ENCODE results near the gene JAM3. TPM values are rescaled to one million over a fixed set of nuclear protein-coding genes. Genes with fewer than 3 reads are reported as not detected.

The JAM3 gene
- total and polyA plus RNA-seq, 2 donors (not counting 1 experiment from before 2014, with no cell fraction given): 13.5 to 29.6 TPM

DNA sequence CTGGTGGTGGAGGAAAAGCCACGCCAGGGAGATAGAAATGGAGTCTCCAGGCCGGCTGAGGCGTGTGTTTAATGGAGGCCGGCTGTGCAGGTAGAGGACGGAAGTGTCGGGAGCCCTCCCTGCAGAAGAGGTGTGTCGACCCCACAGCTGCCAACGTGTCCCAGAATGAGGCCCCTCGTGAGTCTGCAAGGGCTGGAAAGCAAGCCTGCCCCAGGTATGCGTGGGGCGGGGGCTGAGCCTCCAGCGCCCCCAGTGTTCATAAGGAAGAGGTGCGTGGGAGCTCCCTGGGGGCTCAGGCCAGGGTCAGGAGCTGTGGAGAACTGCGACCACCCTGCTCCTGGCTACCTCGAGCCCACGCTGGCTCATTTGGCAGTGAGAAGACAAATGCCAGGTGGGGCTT is 38.0 kb upstream of the JAM3 start:
- Histone ChIP-seq H4K20me1 (ENCODE audit: control insufficient read depth, insufficient read depth, low read length, poor library complexity, severe bottlenecking) (no peaks in the 10 kb centered on the region), H3K9me3 (ENCODE audit: control extremely low read depth in 1 of 3, control insufficient read depth in 2 of 3, insufficient read depth in 1 of 3, low read length in 2 of 3) (peaks cover 0 to 4% (median 0%) of the 10 kb centered on the region in 3 donors), H3K4me3 (ENCODE audit: control extremely low read depth in 1 of 5, extremely low read depth in 1 of 5, insufficient read depth in 1 of 5, low read depth in 2 of 5, low read length in 4 of 5) (no peak overlapping the region), H3K27me3 (replicated peaks in 1 of 4; ENCODE audit: control extremely low read depth in 1 of 4, control insufficient read depth in 3 of 4, insufficient read depth in 4 of 4, low read length in 3 of 4) (peaks cover 0 to 48% (median 8%) of the 10 kb centered on the region in 4 experiments), H3K36me3 (replicated peaks in 1 of 2; ENCODE audit: control extremely low read depth in 1 of 2, control insufficient read depth in 1 of 2, extremely low read depth in 1 of 2, insufficient read depth in 2 of 2, low read length in 1 of 2) (no peaks in the 10 kb centered on the region), H3K4me1 (ENCODE audit: control insufficient read depth in 2 of 2, insufficient read depth in 2 of 2, low read length in 2 of 2) (peaks cover 4 to 8% of the 10 kb centered on the region in 2 donors), H3K79me2 (ENCODE audit: control insufficient read depth, insufficient read depth, low read length) (no peaks in the 10 kb centered on the region), H3K27ac (ENCODE audit: low read length in 2 of 2) (no peak overlapping the region), H3K4me2 (replicated peaks; ENCODE audit: low read depth, low read length, poor library complexity, severe bottlenecking) (no peak overlapping the region), H2AFZ (ENCODE audit: insufficient read depth, low read depth, low read length, poor library complexity, severe bottlenecking) (no peak overlapping the region), H3K9ac (ENCODE audit: low read length) (no peak overlapping the region)
- H3K4me3 Mint-ChIP-seq: no peak overlapping the region
- peaks cover 13% of the 10 kb centered on the region for H3K4me1 Mint-ChIP-seq
- WGBS (ENCODE audit: insufficient coverage): 73% methylated on average over 16 of the region's 16 CpGs
- TF ChIP-seq EZH2 (IDR thresholded peaks at IDR 0.05; ENCODE audit: borderline replicate concordance, insufficient read depth, low read depth, low read length, poor library complexity, severe bottlenecking): no peak
- TF ChIP-seq, protein P1, sequence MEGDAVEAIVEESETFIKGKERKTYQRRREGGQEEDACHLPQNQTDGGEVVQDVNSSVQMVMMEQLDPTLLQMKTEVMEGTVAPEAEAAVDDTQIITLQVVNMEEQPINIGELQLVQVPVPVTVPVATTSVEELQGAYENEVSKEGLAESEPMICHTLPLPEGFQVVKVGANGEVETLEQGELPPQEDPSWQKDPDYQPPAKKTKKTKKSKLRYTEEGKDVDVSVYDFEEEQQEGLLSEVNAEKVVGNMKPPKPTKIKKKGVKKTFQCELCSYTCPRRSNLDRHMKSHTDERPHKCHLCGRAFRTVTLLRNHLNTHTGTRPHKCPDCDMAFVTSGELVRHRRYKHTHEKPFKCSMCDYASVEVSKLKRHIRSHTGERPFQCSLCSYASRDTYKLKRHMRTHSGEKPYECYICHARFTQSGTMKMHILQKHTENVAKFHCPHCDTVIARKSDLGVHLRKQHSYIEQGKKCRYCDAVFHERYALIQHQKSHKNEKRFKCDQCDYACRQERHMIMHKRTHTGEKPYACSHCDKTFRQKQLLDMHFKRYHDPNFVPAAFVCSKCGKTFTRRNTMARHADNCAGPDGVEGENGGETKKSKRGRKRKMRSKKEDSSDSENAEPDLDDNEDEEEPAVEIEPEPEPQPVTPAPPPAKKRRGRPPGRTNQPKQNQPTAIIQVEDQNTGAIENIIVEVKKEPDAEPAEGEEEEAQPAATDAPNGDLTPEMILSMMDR (IDR thresholded peaks at IDR 0.05): peak; percentile 34
- H3K27ac Mint-ChIP-seq: no peak overlapping the region
- ChIA-PET POLR2A (no interaction called here), CTCF (interaction anchor here (0.7 kb wide), 1 partner anchor 11 kb away, joined by 4 read pairs; no protein-coding TSS in a partner anchor)
- intact Hi-C loops (cut with micrococcal nuclease): no loop called here
- no peak for ATAC-seq (ENCODE audit: low read depth)
- DNase-seq: no peak
- H3K27me3 Mint-ChIP-seq: peaks cover 35% of the 10 kb centered on the region
- H3K9me3 Mint-ChIP-seq (ENCODE audit: insufficient read depth): no peaks in the 10 kb centered on the region

DNA sequence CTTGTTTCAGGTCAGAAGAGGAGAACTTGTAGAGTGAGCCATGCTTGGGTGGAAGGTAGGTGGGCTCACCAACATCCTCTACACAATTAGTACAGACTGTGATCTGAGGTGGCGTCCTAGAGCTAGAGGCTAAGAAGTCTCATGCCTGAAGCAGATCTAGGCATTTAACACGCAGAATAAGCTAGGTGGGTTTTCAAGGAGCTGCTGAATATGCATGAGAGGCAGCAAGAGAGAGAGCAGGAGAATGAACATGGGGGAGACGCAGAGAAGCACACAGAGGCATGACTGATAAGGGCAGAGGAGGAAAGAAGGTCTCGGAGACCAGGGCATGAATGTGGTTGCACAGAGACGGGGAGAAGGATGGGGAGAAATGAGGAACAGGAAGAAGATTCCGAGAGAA is 36.8 kb upstream of the JAM3 start:
- Mint-ChIP-seq H3K4me3 (no peak overlapping the region), H3K27me3 (peaks cover 33% of the 10 kb centered on the region), H3K4me1 (peaks cover 17% of the 10 kb centered on the region), H3K9me3 (ENCODE audit: insufficient read depth) (no peaks in the 10 kb centered on the region), H3K27ac (no peak overlapping the region)
- H3K36me3 ChIP-seq (replicated peaks in 1 of 2; ENCODE audit: control extremely low read depth in 1 of 2, control insufficient read depth in 1 of 2, extremely low read depth in 1 of 2, insufficient read depth in 2 of 2, low read length in 1 of 2): no peaks in the 10 kb centered on the region
- H3K9me3 ChIP-seq (ENCODE audit: control extremely low read depth in 1 of 3, control insufficient read depth in 2 of 3, insufficient read depth in 1 of 3, low read length in 2 of 3): peaks cover 0 to 4% (median 0%) of the 10 kb centered on the region in 3 donors
- H3K9ac ChIP-seq (ENCODE audit: low read length): no peak overlapping the region
- CTCF ChIA-PET: no interaction called here
- ATAC-seq (ENCODE audit: low read depth) (no peak), DNase-seq (no peak)
- no peak overlapping the region for H3K4me2 ChIP-seq (replicated peaks; ENCODE audit: low read depth, low read length, poor library complexity, severe bottlenecking)
- no peak overlapping the region for H3K4me3 ChIP-seq (ENCODE audit: control extremely low read depth in 1 of 5, extremely low read depth in 1 of 5, insufficient read depth in 1 of 5, low read depth in 2 of 5, low read length in 4 of 5)
- no peak for TF ChIP-seq EZH2 (IDR thresholded peaks at IDR 0.05; ENCODE audit: borderline replicate concordance, insufficient read depth, low read depth, low read length, poor library complexity, severe bottlenecking)
- TF ChIP-seq, protein P1 (IDR thresholded peaks at IDR 0.05): no peak
- no peaks in the 10 kb centered on the region for H4K20me1 ChIP-seq (ENCODE audit: control insufficient read depth, insufficient read depth, low read length, poor library complexity, severe bottlenecking)
- intact Hi-C loops (cut with micrococcal nuclease): no loop called here
- H2AFZ ChIP-seq (ENCODE audit: insufficient read depth, low read depth, low read length, poor library complexity, severe bottlenecking): no peak overlapping the region
- POLR2A ChIA-PET: no interaction called here
- H3K27me3 ChIP-seq (replicated peaks in 1 of 4; ENCODE audit: control extremely low read depth in 1 of 4, control insufficient read depth in 3 of 4, insufficient read depth in 4 of 4, low read length in 3 of 4): peaks cover 0 to 40% (median 8%) of the 10 kb centered on the region in 4 experiments
- 60% methylated on average over 5 of the region's 6 CpGs for WGBS (ENCODE audit: insufficient coverage)
- no peak overlapping the region for H3K27ac ChIP-seq (ENCODE audit: low read length in 2 of 2)
- no peaks in the 10 kb centered on the region for H3K79me2 ChIP-seq (ENCODE audit: control insufficient read depth, insufficient read depth, low read length)
- peaks cover 7 to 15% of the 10 kb centered on the region in 2 donors for H3K4me1 ChIP-seq (ENCODE audit: control insufficient read depth in 2 of 2, insufficient read depth in 2 of 2, low read length in 2 of 2)

All from B cell (primary cell).